K562 (cell line): Measurements from ENCODE around the gene WBP2NL. TPM values are rescaled to one million over a fixed set of nuclear protein-coding genes. Genes with fewer than 3 reads are reported as not detected.

ENCODE experiments used
- ATAC-seq: fragments of 200-7000 bp; cut with Tn5 transposase; 3 replicates; pipeline ENCODE4 v1.9.1; 2020; ENCODE audit warnings: moderate library complexity
- BruUV-seq: library from RNA; stranded (reverse); fragments of 400-500 nt; replicated peaks from 2 replicates; lab custom pipeline; 2021; lab: Mats Ljungman, UMichigan
- CTCF ChIA-PET: fragments of 300-600 bp; formaldehyde crosslinking; extraction: SDS; loops from one replicate; lab custom pipeline; 2021; ENCODE audit warnings: low intra/inter-chr PET ratio; lab: Yijun Ruan, JAX
- POLR2A ChIA-PET: fragments of 300-600, 350-650 bp; sonication (Branson Sonifier 250); formaldehyde crosslinking; extraction: SDS; loops from one replicate; lab custom pipeline; 2021; ENCODE audit warnings: antibody characterized with exemption, inconsistent platforms; lab: Yijun Ruan, JAX
- DNase-seq, 4 experiments: peaks; one replicate each; pipeline versions ENCODE4 v3.0.0 to v3.0.0-alpha.2; 2011 to 2018; ENCODE audit warnings: low spot score in 3 of 4, mixed read lengths in 3 of 4; ENCODE audit errors: extremely low read depth in 1 of 4
- FAIRE-seq: peaks from 2 replicates; lab custom pipeline; 2011; peaks lifted over from hg19 to GRCh38; lab: Jason Lieb, UNC
- H2AFZ ChIP-seq: 2 replicates; pipeline ENCODE4 v1.6.0; 2011; ENCODE audit warnings: low read depth, low read length, control low read depth, inconsistent platforms
- H3K27ac ChIP-seq: fragments of 200-600 bp; 3 replicates; pipeline ENCODE4 v1.8.0; 2011; ENCODE audit warnings: low read depth, mild to moderate bottlenecking, control low read depth, inconsistent platforms, low read length, moderate library complexity, mixed read lengths; ENCODE audit errors: extremely low read depth
- H3K27me3 ChIP-seq, 2 experiments: fragments of 300-600 bp in 1 of 2; 2 replicates in 1 of 2; 3 replicates in 1 of 2; pipeline versions ENCODE4 v1.6.0 to v1.8.0; 2011; ENCODE audit warnings: inconsistent platforms in 2 of 2, low read length in 2 of 2, mild to moderate bottlenecking in 1 of 2, mixed read lengths in 1 of 2, moderate library complexity in 1 of 2; ENCODE audit not compliant: control insufficient read depth in 2 of 2, insufficient read depth in 2 of 2
- H3K36me3 ChIP-seq: fragments of 300-600 bp; 3 replicates; pipeline ENCODE4 v1.8.0; 2011; ENCODE audit warnings: mild to moderate bottlenecking, low read length, inconsistent platforms; ENCODE audit not compliant: control insufficient read depth, insufficient read depth
- H3K4me1 ChIP-seq, 2 experiments: fragments of 200-600 bp in 1 of 2; replicated peaks in 1 of 2; 2 replicates in 1 of 2; 3 replicates in 1 of 2; pipeline versions ENCODE4 v1.5.1 to v1.8.0; 2011; ENCODE audit warnings: inconsistent platforms in 2 of 2, low read length in 2 of 2, mild to moderate bottlenecking in 1 of 2, mixed read lengths in 1 of 2, moderate library complexity in 1 of 2; ENCODE audit not compliant: control insufficient read depth in 2 of 2, insufficient read depth in 2 of 2
- H3K4me2 ChIP-seq: 2 replicates; pipeline ENCODE4 v1.6.1; 2011; ENCODE audit warnings: low read length, control low read depth, inconsistent platforms, mixed read lengths; ENCODE audit not compliant: insufficient read depth
- H3K4me3 ChIP-seq: fragments of 200-600 bp; sonication (generic), shearing (Covaris generic); 2 replicates; pipeline ENCODE4 v1.5.1; 2016; ENCODE audit warnings: control low read depth, inconsistent platforms
- H3K79me2 ChIP-seq: fragments of 200-600 bp; 3 replicates; pipeline ENCODE4 v1.8.0; 2011; ENCODE audit warnings: low read length, inconsistent platforms; ENCODE audit not compliant: control insufficient read depth, insufficient read depth
- H3K9ac ChIP-seq, 2 experiments: 2 replicates each; pipeline versions ENCODE4 v1.6.0 to v1.6.1; 2011; ENCODE audit warnings: low read depth in 2 of 2, low read length in 2 of 2, control low read depth in 1 of 2, inconsistent platforms in 1 of 2, mild to moderate bottlenecking in 1 of 2, mixed read lengths in 1 of 2; ENCODE audit not compliant: insufficient read depth in 1 of 2
- H3K9me1 ChIP-seq: one replicate; pipeline ENCODE4 v1.6.0; 2011; ENCODE audit warnings: inconsistent platforms, mild to moderate bottlenecking, low read length, moderate library complexity; ENCODE audit not compliant: control insufficient read depth, insufficient read depth
- H3K9me3 ChIP-seq: replicated peaks from 2 replicates; pipeline ENCODE4 v1.5.1; 2011; ENCODE audit warnings: low read depth, low read length, inconsistent platforms; ENCODE audit not compliant: control insufficient read depth, insufficient read depth
- H4K20me1 ChIP-seq: replicated peaks from 2 replicates; pipeline ENCODE4 v1.6.1; 2011; ENCODE audit warnings: low read length, inconsistent platforms, mixed read lengths; ENCODE audit not compliant: control insufficient read depth, insufficient read depth
- ETS1 ChIP-seq: conservative IDR thresholded peaks from 2 replicates; pipeline ENCODE4 v1.6.1; 2011; ENCODE audit warnings: low read depth, mild to moderate bottlenecking, low read length; ENCODE audit not compliant: control insufficient read depth
- ETV1 ChIP-seq: fragments of 450-650 bp; conservative IDR thresholded peaks from 2 replicates; pipeline ENCODE4 v1.6.1; 2016; ENCODE audit warnings: missing genetic modification characterization, control low read depth, low read depth, missing compliant biosample characterization
- FOXK1 ChIP-seq: sonication (generic); formaldehyde crosslinking; IDR thresholded peaks from 2 replicates; pipeline ENCODE4 v1.8.0; 2022; ENCODE audit warnings: missing genetic modification reagents, mild to moderate bottlenecking, borderline replicate concordance
- GATA2 ChIP-seq: sonication (generic); formaldehyde crosslinking; IDR thresholded peaks from 2 replicates; pipeline ENCODE4 v1.4.0; 2020; ENCODE audit warnings: mild to moderate bottlenecking, missing genetic modification reagents
- ILK ChIP-seq: fragments of 450-650 bp; IDR thresholded peaks from 2 replicates; pipeline ENCODE4 v1.6.1; 2016; ENCODE audit warnings: missing genetic modification characterization, low read depth, mild to moderate bottlenecking, missing compliant biosample characterization, moderate library complexity, borderline replicate concordance
- MEF2A ChIP-seq: IDR thresholded peaks from 2 replicates; pipeline ENCODE4 v1.6.1; 2011; ENCODE audit warnings: low read depth, mild to moderate bottlenecking, low read length, moderate library complexity; ENCODE audit not compliant: control insufficient read depth
- NR4A1 ChIP-seq, 2 experiments: fragments of 250-450 bp in 1 of 2; fragments of 450-650 bp in 1 of 2; sonication (Bioruptor Pico) in 1 of 2; IDR thresholded peaks; 2 replicates each; pipeline versions ENCODE4 v1.4.0 to v1.6.1; 2016 to 2020; ENCODE audit warnings: mild to moderate bottlenecking in 2 of 2, missing compliant biosample characterization in 1 of 2, missing genetic modification characterization in 1 of 2, moderate library complexity in 1 of 2
- RAD21 ChIP-seq, 2 experiments: fragments of 250-450 bp in 1 of 2; fragments of 450-650 bp in 1 of 2; sonication (Bioruptor Pico) in 1 of 2; formaldehyde crosslinking in 1 of 2; IDR thresholded peaks in 1 of 2; conservative IDR thresholded peaks in 1 of 2; 2 replicates each; pipeline versions ENCODE4 v1.4.0 to v1.8.0; 2020 to 2022; ENCODE audit warnings: mild to moderate bottlenecking in 2 of 2, moderate library complexity in 1 of 2
- RBM17 ChIP-seq: fragments of 200-400 bp; formaldehyde crosslinking; IDR thresholded peaks from 2 replicates; pipeline ENCODE4 v1.6.1; 2017; ENCODE audit warnings: low read depth, mild to moderate bottlenecking, low read length, borderline replicate concordance
- ZKSCAN3 ChIP-seq: fragments of 250-450 bp; sonication (Bioruptor Pico); IDR thresholded peaks from 2 replicates; pipeline ENCODE4 v1.4.0; 2020
- ZNF408 ChIP-seq: fragments of 250-450 bp; sonication (Bioruptor Pico); IDR thresholded peaks from 2 replicates; pipeline ENCODE4 v1.4.0; 2020; ENCODE audit warnings: low read depth, mild to moderate bottlenecking, moderate library complexity
- ZNF589 ChIP-seq: fragments of 200-800 bp; sonication (Bioruptor generic); IDR thresholded peaks from 2 replicates; pipeline ENCODE4 v1.6.1; 2016; ENCODE audit warnings: low read depth, missing genetic modification characterization, missing compliant biosample characterization
- ZSCAN29 ChIP-seq: fragments of 450-650 bp; IDR thresholded peaks from 2 replicates; pipeline ENCODE4 v1.6.1; 2017
- WGBS: fragments of 100-300 bp; shearing (Covaris generic); methylation state at CpG from one replicate; pipeline ENCODE4 v1.1.6; 2016; ENCODE audit warnings: low coverage, mixed read lengths; ENCODE audit not compliant: insufficient coverage; ENCODE audit errors: missing lambda C conversion rate; 5-methylcytosine and 5-hydroxymethylcytosine counted together
- in situ Hi-C: fragments of 300-500 bp; cut with MboI; formaldehyde crosslinking; loops from 4 replicates; pipeline ENCODE4 v1.15.0; 2018; ENCODE audit warnings: inconsistent platforms, mixed read lengths
- intact Hi-C: fragments of 100-400 bp; cut with micrococcal nuclease; formaldehyde crosslinking; loops from 2 replicates; pipeline ENCODE4 v1.14.2; 2022
- polyA plus RNA-seq, 8 experiments: library from polyadenylated mRNA; depleted of rRNA in 4 of 8; stranded (reverse) in 5 of 8; unstranded in 3 of 8; fragments of >200 nt; fragmentation: Nextera tagmentation in 2 of 8; fragmentation: Illumina TruSeq in 1 of 8; extraction: Ambion mirVana in 2 of 8; extraction: Trizol in 1 of 8; gene quantifications; 2 replicates each; pipeline versions ENCODE4 v1.2.1 to v1.2.3, GENCODE V29; 2011 to 2014; ENCODE audit warnings: inconsistent platforms in 1 of 8, missing spikeins in 1 of 8
- total RNA-seq, 7 experiments: library from RNA; depleted of rRNA in 6 of 7; stranded (reverse); fragments of >200 nt in 6 of 7; fragmentation: Illumina TruSeq in 2 of 7; extraction: Trizol in 2 of 7; gene quantifications; 2 replicates each; pipeline versions ENCODE4 v1.2.1 to v1.2.3, GENCODE V29; 2011 to 2021; ENCODE audit warnings: low replicate concordance in 1 of 7
- TF ChIP-seq, protein P1 (sequence below): fragments of 250-450 bp; sonication (Bioruptor Pico); IDR thresholded peaks from 2 replicates; pipeline ENCODE4 v1.4.0; 2020
- TF ChIP-seq, protein P2 (sequence below), 2 experiments: IDR thresholded peaks; 2 replicates each; pipeline ENCODE4 v1.6.1; 2012; ENCODE audit warnings: improper control_type of control experiment in 2 of 2, low read depth in 2 of 2, low read length in 2 of 2, borderline replicate concordance in 1 of 2

Gene WBP2NL
- total and polyA plus RNA-seq, 9 of the 15 experiments (the other 6 are each of a cell fraction or from before 2014, with no cell fraction given): not detected

- Histone ChIP-seq H3K4me2 (peak overlapping the region; percentile 97), H2AFZ (peak overlapping the region; percentile 91), H3K9ac (peak overlapping the region; percentile 81 to 88), H3K36me3 (peaks cover 30% of the 10 kb centered on the region; the same call in 2 of the 3 replicates), H3K4me1 (peaks cover 19 to 42% of the 10 kb centered on the region in 2 experiments; a peak in 4 of 5 replicates), H3K9me3 (no peaks in the 10 kb centered on the region), H3K4me3 (peak overlapping the region; percentile 54), H3K27me3 (no peaks in the 10 kb centered on the region), H3K9me1 (peaks cover 2% of the 10 kb centered on the region), H3K27ac (peak overlapping the region; percentile 84), H4K20me1 (no peaks in the 10 kb centered on the region), H3K79me2 (peaks cover 21% of the 10 kb centered on the region)
- WGBS: 2% methylated on average over 18 of the region's 19 CpGs
- peak in 2 of 4 experiments; percentile 19 to 37 for DNase-seq
- ATAC-seq: peak; percentile 32
- intact Hi-C loops: loop anchor here (10.0 kb wide), 1 partner anchor 105 kb away; the partner anchor contains the start of gene SEPTIN3
- CTCF ChIA-PET: no interaction called here
- in situ Hi-C loops: no loop called here
- peak; percentile 63 for FAIRE-seq
- BruUV-seq: TSS peak; percentile 82
- POLR2A ChIA-PET: interaction anchor here (0.6 to 1.6 kb wide), 7 partner anchors 9 to 491 kb away, joined by 3 to 7 read pairs (median 3); partner anchors contain the start of genes NDUFA6 and SMDT1
- TF ChIP-seq NR4A1 (CRISPR knock-in tag; IDR thresholded peaks at IDR 0.05): no peak
- TF ChIP-seq NR4A1 (tag; IDR thresholded peaks at IDR 0.05): 0 out of 2 replicates have a peak, but pooled peaks have one; percentile 32
- peak; percentile 17; the same call in 1 of the 2 replicates for TF ChIP-seq ZNF589 (CRISPR knock-in tag)
- TF ChIP-seq GATA2: peak; percentile 55; the same call in 1 of the 2 replicates
- no peak for TF ChIP-seq ZSCAN29
- 0 out of 2 replicates have a peak, but pooled peaks have one; percentile 23 for TF ChIP-seq ETS1
- no peak for TF ChIP-seq MEF2A
- 0 out of 2 replicates have a peak, but pooled peaks have one; percentile 1 for TF ChIP-seq FOXK1 (CRISPR knock-in tag)
- TF ChIP-seq ILK: no peak
- TF ChIP-seq ZNF408 (CRISPR knock-in tag): no peak
- TF ChIP-seq ETV1 (tag): no peak
- TF ChIP-seq, protein P1, sequence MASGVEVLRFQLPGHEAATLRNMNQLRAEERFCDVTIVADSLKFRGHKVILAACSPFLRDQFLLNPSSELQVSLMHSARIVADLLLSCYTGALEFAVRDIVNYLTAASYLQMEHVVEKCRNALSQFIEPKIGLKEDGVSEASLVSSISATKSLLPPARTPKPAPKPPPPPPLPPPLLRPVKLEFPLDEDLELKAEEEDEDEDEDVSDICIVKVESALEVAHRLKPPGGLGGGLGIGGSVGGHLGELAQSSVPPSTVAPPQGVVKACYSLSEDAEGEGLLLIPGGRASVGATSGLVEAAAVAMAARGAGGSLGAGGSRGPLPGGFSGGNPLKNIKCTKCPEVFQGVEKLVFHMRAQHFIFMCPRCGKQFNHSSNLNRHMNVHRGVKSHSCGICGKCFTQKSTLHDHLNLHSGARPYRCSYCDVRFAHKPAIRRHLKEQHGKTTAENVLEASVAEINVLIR: no peak
- no peak for TF ChIP-seq RAD21 (CRISPR knock-in tag; conservative IDR thresholded peaks at IDR 0.05 in 1 of 2, IDR thresholded peaks at IDR 0.05 in 1 of 2)
- TF ChIP-seq, protein P2, sequence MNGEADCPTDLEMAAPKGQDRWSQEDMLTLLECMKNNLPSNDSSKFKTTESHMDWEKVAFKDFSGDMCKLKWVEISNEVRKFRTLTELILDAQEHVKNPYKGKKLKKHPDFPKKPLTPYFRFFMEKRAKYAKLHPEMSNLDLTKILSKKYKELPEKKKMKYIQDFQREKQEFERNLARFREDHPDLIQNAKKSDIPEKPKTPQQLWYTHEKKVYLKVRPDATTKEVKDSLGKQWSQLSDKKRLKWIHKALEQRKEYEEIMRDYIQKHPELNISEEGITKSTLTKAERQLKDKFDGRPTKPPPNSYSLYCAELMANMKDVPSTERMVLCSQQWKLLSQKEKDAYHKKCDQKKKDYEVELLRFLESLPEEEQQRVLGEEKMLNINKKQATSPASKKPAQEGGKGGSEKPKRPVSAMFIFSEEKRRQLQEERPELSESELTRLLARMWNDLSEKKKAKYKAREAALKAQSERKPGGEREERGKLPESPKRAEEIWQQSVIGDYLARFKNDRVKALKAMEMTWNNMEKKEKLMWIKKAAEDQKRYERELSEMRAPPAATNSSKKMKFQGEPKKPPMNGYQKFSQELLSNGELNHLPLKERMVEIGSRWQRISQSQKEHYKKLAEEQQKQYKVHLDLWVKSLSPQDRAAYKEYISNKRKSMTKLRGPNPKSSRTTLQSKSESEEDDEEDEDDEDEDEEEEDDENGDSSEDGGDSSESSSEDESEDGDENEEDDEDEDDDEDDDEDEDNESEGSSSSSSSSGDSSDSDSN (IDR thresholded peaks at IDR 0.05; ENCODE audit: borderline replicate concordance in 1 of 2, low read depth in 2 of 2, low read length in 2 of 2): 0 out of 4 replicates have a peak, but pooled peaks of 1 of the 2 experiments have one; percentile 11
- no peak for TF ChIP-seq RBM17
- TF ChIP-seq ZKSCAN3 (CRISPR knock-in tag): no peak
These were observed 71.4 kb downstream of the WBP2NL start for GRCh38 chr22:42069801-42070516.
